K562 (cell line): ENCODE data around the gene GNAQ. TPM values are rescaled to one million over a fixed set of nuclear protein-coding genes. Genes with fewer than 3 reads are reported as not detected.

Experiments used
- ATAC-seq: fragments of 200-7000 bp; cut with Tn5 transposase; 3 replicates; pipeline ENCODE4 v1.9.1; 2020; ENCODE audit warnings: moderate library complexity
- BruUV-seq: library from RNA; stranded (reverse); fragments of 400-500 nt; replicated peaks from 2 replicates; lab custom pipeline; 2021; lab: Mats Ljungman, UMichigan
- CTCF ChIA-PET: fragments of 300-600 bp; formaldehyde crosslinking; extraction: SDS; loops from one replicate; lab custom pipeline; 2021; ENCODE audit warnings: low intra/inter-chr PET ratio; lab: Yijun Ruan, JAX
- POLR2A ChIA-PET: fragments of 300-600, 350-650 bp; sonication (Branson Sonifier 250); formaldehyde crosslinking; extraction: SDS; loops from one replicate; lab custom pipeline; 2021; ENCODE audit warnings: antibody characterized with exemption, inconsistent platforms; lab: Yijun Ruan, JAX
- DNase-seq, 4 experiments: peaks; one replicate each; pipeline versions ENCODE4 v3.0.0 to v3.0.0-alpha.2; 2011 to 2018; ENCODE audit warnings: low spot score in 3 of 4, mixed read lengths in 3 of 4; ENCODE audit errors: extremely low read depth in 1 of 4
- FAIRE-seq: peaks from 2 replicates; lab custom pipeline; 2011; peaks lifted over from hg19 to GRCh38; lab: Jason Lieb, UNC
- H2AFZ ChIP-seq: 2 replicates; pipeline ENCODE4 v1.6.0; 2011; ENCODE audit warnings: low read depth, low read length, control low read depth, inconsistent platforms
- H3K27ac ChIP-seq: fragments of 200-600 bp; 3 replicates; pipeline ENCODE4 v1.8.0; 2011; ENCODE audit warnings: low read depth, mild to moderate bottlenecking, control low read depth, inconsistent platforms, low read length, moderate library complexity, mixed read lengths; ENCODE audit errors: extremely low read depth
- H3K27me3 ChIP-seq, 2 experiments: fragments of 300-600 bp in 1 of 2; 2 replicates in 1 of 2; 3 replicates in 1 of 2; pipeline versions ENCODE4 v1.6.0 to v1.8.0; 2011; ENCODE audit warnings: inconsistent platforms in 2 of 2, low read length in 2 of 2, mild to moderate bottlenecking in 1 of 2, mixed read lengths in 1 of 2, moderate library complexity in 1 of 2; ENCODE audit not compliant: control insufficient read depth in 2 of 2, insufficient read depth in 2 of 2
- H3K36me3 ChIP-seq: fragments of 300-600 bp; 3 replicates; pipeline ENCODE4 v1.8.0; 2011; ENCODE audit warnings: mild to moderate bottlenecking, low read length, inconsistent platforms; ENCODE audit not compliant: control insufficient read depth, insufficient read depth
- H3K4me1 ChIP-seq, 2 experiments: fragments of 200-600 bp in 1 of 2; replicated peaks in 1 of 2; 2 replicates in 1 of 2; 3 replicates in 1 of 2; pipeline versions ENCODE4 v1.5.1 to v1.8.0; 2011; ENCODE audit warnings: inconsistent platforms in 2 of 2, low read length in 2 of 2, mild to moderate bottlenecking in 1 of 2, mixed read lengths in 1 of 2, moderate library complexity in 1 of 2; ENCODE audit not compliant: control insufficient read depth in 2 of 2, insufficient read depth in 2 of 2
- H3K4me2 ChIP-seq: 2 replicates; pipeline ENCODE4 v1.6.1; 2011; ENCODE audit warnings: low read length, control low read depth, inconsistent platforms, mixed read lengths; ENCODE audit not compliant: insufficient read depth
- H3K4me3 ChIP-seq: fragments of 200-600 bp; sonication (generic), shearing (Covaris generic); 2 replicates; pipeline ENCODE4 v1.5.1; 2016; ENCODE audit warnings: control low read depth, inconsistent platforms
- H3K79me2 ChIP-seq: fragments of 200-600 bp; 3 replicates; pipeline ENCODE4 v1.8.0; 2011; ENCODE audit warnings: low read length, inconsistent platforms; ENCODE audit not compliant: control insufficient read depth, insufficient read depth
- H3K9ac ChIP-seq, 2 experiments: 2 replicates each; pipeline versions ENCODE4 v1.6.0 to v1.6.1; 2011; ENCODE audit warnings: low read depth in 2 of 2, low read length in 2 of 2, control low read depth in 1 of 2, inconsistent platforms in 1 of 2, mild to moderate bottlenecking in 1 of 2, mixed read lengths in 1 of 2; ENCODE audit not compliant: insufficient read depth in 1 of 2
- H3K9me1 ChIP-seq: one replicate; pipeline ENCODE4 v1.6.0; 2011; ENCODE audit warnings: inconsistent platforms, mild to moderate bottlenecking, low read length, moderate library complexity; ENCODE audit not compliant: control insufficient read depth, insufficient read depth
- H3K9me3 ChIP-seq: replicated peaks from 2 replicates; pipeline ENCODE4 v1.5.1; 2011; ENCODE audit warnings: low read depth, low read length, inconsistent platforms; ENCODE audit not compliant: control insufficient read depth, insufficient read depth
- H4K20me1 ChIP-seq: replicated peaks from 2 replicates; pipeline ENCODE4 v1.6.1; 2011; ENCODE audit warnings: low read length, inconsistent platforms, mixed read lengths; ENCODE audit not compliant: control insufficient read depth, insufficient read depth
- DACH1 ChIP-seq: fragments of 450-650 bp; IDR thresholded peaks from 2 replicates; pipeline ENCODE4 v1.6.1; 2018; ENCODE audit not compliant: partially characterized antibody
- EP400 ChIP-seq: fragments of 450-650 bp; IDR thresholded peaks from 2 replicates; pipeline ENCODE4 v1.6.1; 2017; ENCODE audit warnings: antibody characterized with exemption, mild to moderate bottlenecking, moderate library complexity
- GATAD2B ChIP-seq: fragments of 450-650 bp; IDR thresholded peaks from 2 replicates; pipeline ENCODE4 v1.6.1; 2017; ENCODE audit warnings: mild to moderate bottlenecking, borderline replicate concordance
- HDAC3 ChIP-seq: fragments of 450-650 bp; IDR thresholded peaks from 2 replicates; pipeline ENCODE4 v1.6.1; 2018; ENCODE audit warnings: borderline replicate concordance, mild to moderate bottlenecking, moderate library complexity; ENCODE audit not compliant: partially characterized antibody
- HDAC6 ChIP-seq: IDR thresholded peaks from 2 replicates; pipeline ENCODE4 v1.6.1; 2012; ENCODE audit warnings: low read depth, mild to moderate bottlenecking, control low read depth, inconsistent platforms, low read length, moderate library complexity
- MBD2 ChIP-seq: sonication (generic); IDR thresholded peaks from 2 replicates; pipeline ENCODE4 v1.6.1; 2016; ENCODE audit warnings: low read depth, borderline replicate concordance
- TAL1 ChIP-seq: fragments of 450-650 bp; IDR thresholded peaks from 2 replicates; pipeline ENCODE4 v1.6.1; 2016; ENCODE audit warnings: mild to moderate bottlenecking
- ZNF436 ChIP-seq: fragments of 250-450, 450-650 bp; sonication (Bioruptor Pico); formaldehyde crosslinking; IDR thresholded peaks from 2 replicates; pipeline ENCODE4 v1.7.0; 2020; ENCODE audit warnings: mild to moderate bottlenecking
- in situ Hi-C: fragments of 300-500 bp; cut with MboI; formaldehyde crosslinking; loops from 4 replicates; pipeline ENCODE4 v1.15.0; 2018; ENCODE audit warnings: inconsistent platforms, mixed read lengths
- intact Hi-C: fragments of 100-400 bp; cut with micrococcal nuclease; formaldehyde crosslinking; loops from 2 replicates; pipeline ENCODE4 v1.14.2; 2022
- polyA plus RNA-seq, 8 experiments: library from polyadenylated mRNA; depleted of rRNA in 4 of 8; stranded (reverse) in 5 of 8; unstranded in 3 of 8; fragments of >200 nt; fragmentation: Nextera tagmentation in 2 of 8; fragmentation: Illumina TruSeq in 1 of 8; extraction: Ambion mirVana in 2 of 8; extraction: Trizol in 1 of 8; gene quantifications; 2 replicates each; pipeline versions ENCODE4 v1.2.1 to v1.2.3, GENCODE V29; 2011 to 2014; ENCODE audit warnings: inconsistent platforms in 1 of 8, missing spikeins in 1 of 8
- total RNA-seq, 7 experiments: library from RNA; depleted of rRNA in 6 of 7; stranded (reverse); fragments of >200 nt in 6 of 7; fragmentation: Illumina TruSeq in 2 of 7; extraction: Trizol in 2 of 7; gene quantifications; 2 replicates each; pipeline versions ENCODE4 v1.2.1 to v1.2.3, GENCODE V29; 2011 to 2021; ENCODE audit warnings: low replicate concordance in 1 of 7
- TF ChIP-seq, protein P1 (sequence below): sonication (generic); formaldehyde crosslinking; IDR thresholded peaks from 2 replicates; pipeline ENCODE4 v1.8.0; 2022; ENCODE audit warnings: missing genetic modification reagents, mild to moderate bottlenecking, moderate library complexity, borderline replicate concordance
- TF ChIP-seq, protein P2 (sequence below): fragments of 200-600 bp; sonication (generic); IDR thresholded peaks from one replicate; pipeline ENCODE4 v1.6.1; 2012; ENCODE audit warnings: mild to moderate bottlenecking, low read depth, low read length, inconsistent platforms

Gene GNAQ
- total and polyA plus RNA-seq, 9 of the 15 experiments (the other 6 are each of a cell fraction or from before 2014, with no cell fraction given), result 4.8 to 27.9 (median 17.5) TPM

- FAIRE-seq, result no peak
- no peak for DNase-seq
- CTCF ChIA-PET, result no interaction called here
- TF ChIP-seq DACH1 (no peak), ZNF436 (CRISPR knock-in tag) (no peak), HDAC6 (no peak), MBD2 (no peak), TAL1 (no peak), HDAC3 (no peak), EP400 (no peak), GATAD2B (no peak)
- TF ChIP-seq, protein P1, sequence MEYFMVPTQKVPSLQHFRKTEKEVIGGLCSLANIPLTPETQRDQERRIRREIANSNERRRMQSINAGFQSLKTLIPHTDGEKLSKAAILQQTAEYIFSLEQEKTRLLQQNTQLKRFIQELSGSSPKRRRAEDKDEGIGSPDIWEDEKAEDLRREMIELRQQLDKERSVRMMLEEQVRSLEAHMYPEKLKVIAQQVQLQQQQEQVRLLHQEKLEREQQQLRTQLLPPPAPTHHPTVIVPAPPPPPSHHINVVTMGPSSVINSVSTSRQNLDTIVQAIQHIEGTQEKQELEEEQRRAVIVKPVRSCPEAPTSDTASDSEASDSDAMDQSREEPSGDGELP (CRISPR knock-in tag), result no peak
- TF ChIP-seq, protein P2, sequence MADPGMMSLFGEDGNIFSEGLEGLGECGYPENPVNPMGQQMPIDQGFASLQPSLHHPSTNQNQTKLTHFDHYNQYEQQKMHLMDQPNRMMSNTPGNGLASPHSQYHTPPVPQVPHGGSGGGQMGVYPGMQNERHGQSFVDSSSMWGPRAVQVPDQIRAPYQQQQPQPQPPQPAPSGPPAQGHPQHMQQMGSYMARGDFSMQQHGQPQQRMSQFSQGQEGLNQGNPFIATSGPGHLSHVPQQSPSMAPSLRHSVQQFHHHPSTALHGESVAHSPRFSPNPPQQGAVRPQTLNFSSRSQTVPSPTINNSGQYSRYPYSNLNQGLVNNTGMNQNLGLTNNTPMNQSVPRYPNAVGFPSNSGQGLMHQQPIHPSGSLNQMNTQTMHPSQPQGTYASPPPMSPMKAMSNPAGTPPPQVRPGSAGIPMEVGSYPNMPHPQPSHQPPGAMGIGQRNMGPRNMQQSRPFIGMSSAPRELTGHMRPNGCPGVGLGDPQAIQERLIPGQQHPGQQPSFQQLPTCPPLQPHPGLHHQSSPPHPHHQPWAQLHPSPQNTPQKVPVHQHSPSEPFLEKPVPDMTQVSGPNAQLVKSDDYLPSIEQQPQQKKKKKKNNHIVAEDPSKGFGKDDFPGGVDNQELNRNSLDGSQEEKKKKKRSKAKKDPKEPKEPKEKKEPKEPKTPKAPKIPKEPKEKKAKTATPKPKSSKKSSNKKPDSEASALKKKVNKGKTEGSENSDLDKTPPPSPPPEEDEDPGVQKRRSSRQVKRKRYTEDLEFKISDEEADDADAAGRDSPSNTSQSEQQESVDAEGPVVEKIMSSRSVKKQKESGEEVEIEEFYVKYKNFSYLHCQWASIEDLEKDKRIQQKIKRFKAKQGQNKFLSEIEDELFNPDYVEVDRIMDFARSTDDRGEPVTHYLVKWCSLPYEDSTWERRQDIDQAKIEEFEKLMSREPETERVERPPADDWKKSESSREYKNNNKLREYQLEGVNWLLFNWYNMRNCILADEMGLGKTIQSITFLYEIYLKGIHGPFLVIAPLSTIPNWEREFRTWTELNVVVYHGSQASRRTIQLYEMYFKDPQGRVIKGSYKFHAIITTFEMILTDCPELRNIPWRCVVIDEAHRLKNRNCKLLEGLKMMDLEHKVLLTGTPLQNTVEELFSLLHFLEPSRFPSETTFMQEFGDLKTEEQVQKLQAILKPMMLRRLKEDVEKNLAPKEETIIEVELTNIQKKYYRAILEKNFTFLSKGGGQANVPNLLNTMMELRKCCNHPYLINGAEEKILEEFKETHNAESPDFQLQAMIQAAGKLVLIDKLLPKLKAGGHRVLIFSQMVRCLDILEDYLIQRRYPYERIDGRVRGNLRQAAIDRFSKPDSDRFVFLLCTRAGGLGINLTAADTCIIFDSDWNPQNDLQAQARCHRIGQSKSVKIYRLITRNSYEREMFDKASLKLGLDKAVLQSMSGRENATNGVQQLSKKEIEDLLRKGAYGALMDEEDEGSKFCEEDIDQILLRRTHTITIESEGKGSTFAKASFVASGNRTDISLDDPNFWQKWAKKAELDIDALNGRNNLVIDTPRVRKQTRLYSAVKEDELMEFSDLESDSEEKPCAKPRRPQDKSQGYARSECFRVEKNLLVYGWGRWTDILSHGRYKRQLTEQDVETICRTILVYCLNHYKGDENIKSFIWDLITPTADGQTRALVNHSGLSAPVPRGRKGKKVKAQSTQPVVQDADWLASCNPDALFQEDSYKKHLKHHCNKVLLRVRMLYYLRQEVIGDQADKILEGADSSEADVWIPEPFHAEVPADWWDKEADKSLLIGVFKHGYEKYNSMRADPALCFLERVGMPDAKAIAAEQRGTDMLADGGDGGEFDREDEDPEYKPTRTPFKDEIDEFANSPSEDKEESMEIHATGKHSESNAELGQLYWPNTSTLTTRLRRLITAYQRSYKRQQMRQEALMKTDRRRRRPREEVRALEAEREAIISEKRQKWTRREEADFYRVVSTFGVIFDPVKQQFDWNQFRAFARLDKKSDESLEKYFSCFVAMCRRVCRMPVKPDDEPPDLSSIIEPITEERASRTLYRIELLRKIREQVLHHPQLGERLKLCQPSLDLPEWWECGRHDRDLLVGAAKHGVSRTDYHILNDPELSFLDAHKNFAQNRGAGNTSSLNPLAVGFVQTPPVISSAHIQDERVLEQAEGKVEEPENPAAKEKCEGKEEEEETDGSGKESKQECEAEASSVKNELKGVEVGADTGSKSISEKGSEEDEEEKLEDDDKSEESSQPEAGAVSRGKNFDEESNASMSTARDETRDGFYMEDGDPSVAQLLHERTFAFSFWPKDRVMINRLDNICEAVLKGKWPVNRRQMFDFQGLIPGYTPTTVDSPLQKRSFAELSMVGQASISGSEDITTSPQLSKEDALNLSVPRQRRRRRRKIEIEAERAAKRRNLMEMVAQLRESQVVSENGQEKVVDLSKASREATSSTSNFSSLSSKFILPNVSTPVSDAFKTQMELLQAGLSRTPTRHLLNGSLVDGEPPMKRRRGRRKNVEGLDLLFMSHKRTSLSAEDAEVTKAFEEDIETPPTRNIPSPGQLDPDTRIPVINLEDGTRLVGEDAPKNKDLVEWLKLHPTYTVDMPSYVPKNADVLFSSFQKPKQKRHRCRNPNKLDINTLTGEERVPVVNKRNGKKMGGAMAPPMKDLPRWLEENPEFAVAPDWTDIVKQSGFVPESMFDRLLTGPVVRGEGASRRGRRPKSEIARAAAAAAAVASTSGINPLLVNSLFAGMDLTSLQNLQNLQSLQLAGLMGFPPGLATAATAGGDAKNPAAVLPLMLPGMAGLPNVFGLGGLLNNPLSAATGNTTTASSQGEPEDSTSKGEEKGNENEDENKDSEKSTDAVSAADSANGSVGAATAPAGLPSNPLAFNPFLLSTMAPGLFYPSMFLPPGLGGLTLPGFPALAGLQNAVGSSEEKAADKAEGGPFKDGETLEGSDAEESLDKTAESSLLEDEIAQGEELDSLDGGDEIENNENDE, result no peak
These were observed 326.0 kb downstream of the GNAQ start for GRCh38 chr9:77705636-77706035.

More at GRCh38 chr9:77705636-77706035, 326.0 kb downstream of the GNAQ start:
- H2AFZ ChIP-seq, result no peak overlapping the region
- BruUV-seq, result no TSS peak
- no peaks in the 10 kb centered on the region for H4K20me1 ChIP-seq
- peaks cover 0 to 12% of the 10 kb centered on the region in 2 experiments; a peak in 2 of 5 replicates for H3K4me1 ChIP-seq
- H3K4me2 ChIP-seq, result no peak overlapping the region
- in situ Hi-C loops, result no loop called here
- H3K27ac ChIP-seq, result no peak overlapping the region
- no peaks in the 10 kb centered on the region for H3K79me2 ChIP-seq
- no peak overlapping the region for H3K9ac ChIP-seq
- H3K4me3 ChIP-seq, result no peak overlapping the region
- H3K9me1 ChIP-seq, result no peaks in the 10 kb centered on the region
- H3K27me3 ChIP-seq, result no peaks in the 10 kb centered on the region
- intact Hi-C loops, result no loop called here
- ATAC-seq, result no peak
- H3K9me3 ChIP-seq, result no peaks in the 10 kb centered on the region
- POLR2A ChIA-PET, result interaction anchor here (0.6 to 1.1 kb wide), 2 partner anchors 9 to 438 kb away, joined by 3 read pairs; no protein-coding TSS in a partner anchor
- H3K36me3 ChIP-seq, result no peaks in the 10 kb centered on the region
